Activated T-cell treated with anti-CD3 and anti-CD28 coated beads for 4 hours (primary cell): ENCODE measurements around the gene SLC43A3.
"Not testable (repeated sequence)": the region's sequence is repeated elsewhere in the genome, so short reads cannot be mapped to it uniquely, and the experiment has no call there.

Experiments used
- DNase-seq: peaks from one replicate; pipeline ENCODE4 v3.0.0-alpha.2; 2020

The SLC43A3 gene

GRCh38 chr11:57376095-57377090 is 50.5 kb downstream of the SLC43A3 start:
- DNase-seq = no peak

GRCh38 chr11:57375490-57375889 is 51.4 kb downstream of the SLC43A3 start:
- DNase-seq = no peak

GRCh38 chr11:57374966-57375365 is 52.0 kb downstream of the SLC43A3 start:
- no peak for DNase-seq

- DNase-seq = no peak
Measured at GRCh38 chr11:57373146-57373545, 53.8 kb downstream of the SLC43A3 start.

GRCh38 chr11:57370941-57371340 is 56.0 kb downstream of the SLC43A3 start:
- no peak for DNase-seq

GRCh38 chr11:57370251-57370650 is 56.7 kb downstream of the SLC43A3 start:
- DNase-seq = no peak

GRCh38 chr11:57368845-57369232 is 58.1 kb downstream of the SLC43A3 start:
- no peak for DNase-seq

GRCh38 chr11:57368106-57368844 is 58.6 kb downstream of the SLC43A3 start:
- DNase-seq = no peak

- no peak for DNase-seq
Measured at GRCh38 chr11:57364851-57365660, 61.9 kb downstream of the SLC43A3 start.

- DNase-seq = no peak
Measured at GRCh38 chr11:57363131-57364080, 63.5 kb downstream of the SLC43A3 start.

GRCh38 chr11:57361926-57362325 is 65.0 kb downstream of the SLC43A3 start:
- DNase-seq = no peak

GRCh38 chr11:57361420-57361819 is 65.5 kb downstream of the SLC43A3 start:
- DNase-seq = not testable (repeated sequence)

GRCh38 chr11:57360991-57361390 is 65.9 kb downstream of the SLC43A3 start:
- no peak for DNase-seq

- no peak for DNase-seq
Measured at GRCh38 chr11:57359896-57360690, 66.8 kb downstream of the SLC43A3 start.

GRCh38 chr11:57359396-57359795 is 67.5 kb downstream of the SLC43A3 start:
- no peak for DNase-seq

- DNase-seq = no peak
Measured at GRCh38 chr11:57358991-57359390, 67.9 kb downstream of the SLC43A3 start.

GRCh38 chr11:57358543-57358961 is 68.4 kb downstream of the SLC43A3 start:
- no peak for DNase-seq

- DNase-seq = no peak
Measured at GRCh38 chr11:57357856-57358255, 69.1 kb downstream of the SLC43A3 start.

- no peak for DNase-seq
Measured at GRCh38 chr11:57357310-57357709, 69.6 kb downstream of the SLC43A3 start.
